ENCODE data around the gene NOL4L.

Gene NOL4L

GRCh38 chr20:32521780-32522525 is 63.2 kb downstream of the NOL4L start (continued):
- TF ChIP-seq POU6F1 (CRISPR knock-in tag; IDR thresholded peaks at IDR 0.05; ENCODE audit: borderline replicate concordance, low read depth) = no peak
- no peak for TF ChIP-seq ESRRG (CRISPR knock-in tag; IDR thresholded peaks at IDR 0.05)
- TF ChIP-seq ZNF565 (CRISPR knock-in tag; conservative IDR thresholded peaks at IDR 0.05; ENCODE audit: low read depth) = no peak
- TF ChIP-seq CSRNP3 (CRISPR knock-in tag; IDR thresholded peaks at IDR 0.05) = no peak
- no peak for TF ChIP-seq RARB (CRISPR knock-in tag; IDR thresholded peaks at IDR 0.05)
- no peak for TF ChIP-seq PPARA (CRISPR knock-in tag; IDR thresholded peaks at IDR 0.05; ENCODE audit: borderline replicate concordance)
- TF ChIP-seq ZNF8 (CRISPR knock-in tag; IDR thresholded peaks at IDR 0.05) = no peak
- no peak for TF ChIP-seq ZNF70 (CRISPR knock-in tag; IDR thresholded peaks at IDR 0.05)
- TF ChIP-seq CSDC2 (CRISPR knock-in tag; IDR thresholded peaks at IDR 0.05) = no peak
- no peak for TF ChIP-seq GLIS3 (CRISPR knock-in tag; IDR thresholded peaks at IDR 0.05)
- no peak for TF ChIP-seq TOX (CRISPR knock-in tag; IDR thresholded peaks at IDR 0.05; ENCODE audit: borderline replicate concordance)

GRCh38 chr20:32520927-32521203 is 64.3 kb downstream of the NOL4L start:
- TF ChIP-seq ZNF70 (CRISPR knock-in tag; IDR thresholded peaks at IDR 0.05) (no peak), ZNF565 (CRISPR knock-in tag; conservative IDR thresholded peaks at IDR 0.05; ENCODE audit: low read depth) (no peak), ZC3H10 (CRISPR knock-in tag; IDR thresholded peaks at IDR 0.05) (no peak), ZNF8 (CRISPR knock-in tag; IDR thresholded peaks at IDR 0.05) (no peak), SNAI2 (CRISPR knock-in tag; IDR thresholded peaks at IDR 0.05) (no peak), ZFP3 (CRISPR knock-in tag; IDR thresholded peaks at IDR 0.05) (no peak), PPARA (CRISPR knock-in tag; IDR thresholded peaks at IDR 0.05; ENCODE audit: borderline replicate concordance) (no peak), GLIS3 (CRISPR knock-in tag; IDR thresholded peaks at IDR 0.05) (no peak), BACH2 (CRISPR knock-in tag; IDR thresholded peaks at IDR 0.05; ENCODE audit: borderline replicate concordance) (no peak), ESRRG (CRISPR knock-in tag; IDR thresholded peaks at IDR 0.05) (no peak), ISL1 (CRISPR knock-in tag; IDR thresholded peaks at IDR 0.05) (no peak), ZFP30 (CRISPR knock-in tag; IDR thresholded peaks at IDR 0.05) (no peak), TOX (CRISPR knock-in tag; IDR thresholded peaks at IDR 0.05; ENCODE audit: borderline replicate concordance) (no peak), RARB (CRISPR knock-in tag; IDR thresholded peaks at IDR 0.05) (no peak)
- TF ChIP-seq, protein P1, sequence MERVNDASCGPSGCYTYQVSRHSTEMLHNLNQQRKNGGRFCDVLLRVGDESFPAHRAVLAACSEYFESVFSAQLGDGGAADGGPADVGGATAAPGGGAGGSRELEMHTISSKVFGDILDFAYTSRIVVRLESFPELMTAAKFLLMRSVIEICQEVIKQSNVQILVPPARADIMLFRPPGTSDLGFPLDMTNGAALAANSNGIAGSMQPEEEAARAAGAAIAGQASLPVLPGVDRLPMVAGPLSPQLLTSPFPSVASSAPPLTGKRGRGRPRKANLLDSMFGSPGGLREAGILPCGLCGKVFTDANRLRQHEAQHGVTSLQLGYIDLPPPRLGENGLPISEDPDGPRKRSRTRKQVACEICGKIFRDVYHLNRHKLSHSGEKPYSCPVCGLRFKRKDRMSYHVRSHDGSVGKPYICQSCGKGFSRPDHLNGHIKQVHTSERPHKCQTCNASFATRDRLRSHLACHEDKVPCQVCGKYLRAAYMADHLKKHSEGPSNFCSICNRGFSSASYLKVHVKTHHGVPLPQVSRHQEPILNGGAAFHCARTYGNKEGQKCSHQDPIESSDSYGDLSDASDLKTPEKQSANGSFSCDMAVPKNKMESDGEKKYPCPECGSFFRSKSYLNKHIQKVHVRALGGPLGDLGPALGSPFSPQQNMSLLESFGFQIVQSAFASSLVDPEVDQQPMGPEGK (CRISPR knock-in tag; IDR thresholded peaks at IDR 0.05; ENCODE audit: borderline replicate concordance) = no peak
- TF ChIP-seq, protein P2, sequence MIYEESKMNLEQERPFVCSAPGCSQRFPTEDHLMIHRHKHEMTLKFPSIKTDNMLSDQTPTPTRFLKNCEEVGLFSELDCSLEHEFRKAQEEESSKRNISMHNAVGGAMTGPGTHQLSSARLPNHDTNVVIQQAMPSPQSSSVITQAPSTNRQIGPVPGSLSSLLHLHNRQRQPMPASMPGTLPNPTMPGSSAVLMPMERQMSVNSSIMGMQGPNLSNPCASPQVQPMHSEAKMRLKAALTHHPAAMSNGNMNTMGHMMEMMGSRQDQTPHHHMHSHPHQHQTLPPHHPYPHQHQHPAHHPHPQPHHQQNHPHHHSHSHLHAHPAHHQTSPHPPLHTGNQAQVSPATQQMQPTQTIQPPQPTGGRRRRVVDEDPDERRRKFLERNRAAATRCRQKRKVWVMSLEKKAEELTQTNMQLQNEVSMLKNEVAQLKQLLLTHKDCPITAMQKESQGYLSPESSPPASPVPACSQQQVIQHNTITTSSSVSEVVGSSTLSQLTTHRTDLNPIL (CRISPR knock-in tag; IDR thresholded peaks at IDR 0.05; ENCODE audit: low read depth) = no peak
- ATAC-seq = no peak

- TF ChIP-seq ZNF565 (CRISPR knock-in tag; conservative IDR thresholded peaks at IDR 0.05; ENCODE audit: low read depth) = no peak
- TF ChIP-seq ZNF8 (CRISPR knock-in tag; IDR thresholded peaks at IDR 0.05) = no peak
- no peak for TF ChIP-seq BACH2 (CRISPR knock-in tag; IDR thresholded peaks at IDR 0.05; ENCODE audit: borderline replicate concordance)
- ATAC-seq = no peak
These were observed 65.8 kb downstream of the NOL4L start for GRCh38 chr20:32519381-32519730.

- ATAC-seq = no peak
- TF ChIP-seq, protein P2 (CRISPR knock-in tag; IDR thresholded peaks at IDR 0.05; ENCODE audit: low read depth) = no peak
- TF ChIP-seq ZNF8 (CRISPR knock-in tag; IDR thresholded peaks at IDR 0.05) (no peak), CSDC2 (CRISPR knock-in tag; IDR thresholded peaks at IDR 0.05) (no peak), TSHZ2 (CRISPR knock-in tag; IDR thresholded peaks at IDR 0.05) (no peak), TOX (CRISPR knock-in tag; IDR thresholded peaks at IDR 0.05; ENCODE audit: borderline replicate concordance) (no peak), OSR1 (CRISPR knock-in tag; IDR thresholded peaks at IDR 0.05) (no peak)
- TF ChIP-seq, protein P1 (CRISPR knock-in tag; IDR thresholded peaks at IDR 0.05; ENCODE audit: borderline replicate concordance) = no peak
These were observed 66.3 kb downstream of the NOL4L start for GRCh38 chr20:32518593-32519380.

All from SK-N-SH treated with all-trans-retinoic acid at 6 μM for 48 hours (cell line).